K562 (cell line): ENCODE results near the gene UTS2R. TPM values are rescaled to one million over a fixed set of nuclear protein-coding genes. Genes with fewer than 3 reads are reported as not detected.

ENCODE experiments used
- ATAC-seq: fragments of 200-7000 bp; cut with Tn5 transposase; 3 replicates; pipeline ENCODE4 v1.9.1; 2020; ENCODE audit warnings: moderate library complexity
- BruUV-seq: library from RNA; stranded (reverse); fragments of 400-500 nt; replicated peaks from 2 replicates; lab custom pipeline; 2021; lab: Mats Ljungman, UMichigan
- CTCF ChIA-PET: fragments of 300-600 bp; formaldehyde crosslinking; extraction: SDS; loops from one replicate; lab custom pipeline; 2021; ENCODE audit warnings: low intra/inter-chr PET ratio; lab: Yijun Ruan, JAX
- POLR2A ChIA-PET: fragments of 300-600, 350-650 bp; sonication (Branson Sonifier 250); formaldehyde crosslinking; extraction: SDS; loops from one replicate; lab custom pipeline; 2021; ENCODE audit warnings: antibody characterized with exemption, inconsistent platforms; lab: Yijun Ruan, JAX
- DNase-seq, 4 experiments: peaks; one replicate each; pipeline versions ENCODE4 v3.0.0 to v3.0.0-alpha.2; 2011 to 2018; ENCODE audit warnings: low spot score in 3 of 4, mixed read lengths in 3 of 4; ENCODE audit errors: extremely low read depth in 1 of 4
- FAIRE-seq: peaks from 2 replicates; lab custom pipeline; 2011; peaks lifted over from hg19 to GRCh38; lab: Jason Lieb, UNC
- H2AFZ ChIP-seq: 2 replicates; pipeline ENCODE4 v1.6.0; 2011; ENCODE audit warnings: low read depth, low read length, control low read depth, inconsistent platforms
- H3K27ac ChIP-seq: fragments of 200-600 bp; 3 replicates; pipeline ENCODE4 v1.8.0; 2011; ENCODE audit warnings: low read depth, mild to moderate bottlenecking, control low read depth, inconsistent platforms, low read length, moderate library complexity, mixed read lengths; ENCODE audit errors: extremely low read depth
- H3K27me3 ChIP-seq, 2 experiments: fragments of 300-600 bp in 1 of 2; 2 replicates in 1 of 2; 3 replicates in 1 of 2; pipeline versions ENCODE4 v1.6.0 to v1.8.0; 2011; ENCODE audit warnings: inconsistent platforms in 2 of 2, low read length in 2 of 2, mild to moderate bottlenecking in 1 of 2, mixed read lengths in 1 of 2, moderate library complexity in 1 of 2; ENCODE audit not compliant: control insufficient read depth in 2 of 2, insufficient read depth in 2 of 2
- H3K36me3 ChIP-seq: fragments of 300-600 bp; 3 replicates; pipeline ENCODE4 v1.8.0; 2011; ENCODE audit warnings: mild to moderate bottlenecking, low read length, inconsistent platforms; ENCODE audit not compliant: control insufficient read depth, insufficient read depth
- H3K4me1 ChIP-seq, 2 experiments: fragments of 200-600 bp in 1 of 2; replicated peaks in 1 of 2; 2 replicates in 1 of 2; 3 replicates in 1 of 2; pipeline versions ENCODE4 v1.5.1 to v1.8.0; 2011; ENCODE audit warnings: inconsistent platforms in 2 of 2, low read length in 2 of 2, mild to moderate bottlenecking in 1 of 2, mixed read lengths in 1 of 2, moderate library complexity in 1 of 2; ENCODE audit not compliant: control insufficient read depth in 2 of 2, insufficient read depth in 2 of 2
- H3K4me2 ChIP-seq: 2 replicates; pipeline ENCODE4 v1.6.1; 2011; ENCODE audit warnings: low read length, control low read depth, inconsistent platforms, mixed read lengths; ENCODE audit not compliant: insufficient read depth
- H3K4me3 ChIP-seq: fragments of 200-600 bp; sonication (generic), shearing (Covaris generic); 2 replicates; pipeline ENCODE4 v1.5.1; 2016; ENCODE audit warnings: control low read depth, inconsistent platforms
- H3K79me2 ChIP-seq: fragments of 200-600 bp; 3 replicates; pipeline ENCODE4 v1.8.0; 2011; ENCODE audit warnings: low read length, inconsistent platforms; ENCODE audit not compliant: control insufficient read depth, insufficient read depth
- H3K9ac ChIP-seq, 2 experiments: 2 replicates each; pipeline versions ENCODE4 v1.6.0 to v1.6.1; 2011; ENCODE audit warnings: low read depth in 2 of 2, low read length in 2 of 2, control low read depth in 1 of 2, inconsistent platforms in 1 of 2, mild to moderate bottlenecking in 1 of 2, mixed read lengths in 1 of 2; ENCODE audit not compliant: insufficient read depth in 1 of 2
- H3K9me1 ChIP-seq: one replicate; pipeline ENCODE4 v1.6.0; 2011; ENCODE audit warnings: inconsistent platforms, mild to moderate bottlenecking, low read length, moderate library complexity; ENCODE audit not compliant: control insufficient read depth, insufficient read depth
- H3K9me3 ChIP-seq: replicated peaks from 2 replicates; pipeline ENCODE4 v1.5.1; 2011; ENCODE audit warnings: low read depth, low read length, inconsistent platforms; ENCODE audit not compliant: control insufficient read depth, insufficient read depth
- H4K20me1 ChIP-seq: replicated peaks from 2 replicates; pipeline ENCODE4 v1.6.1; 2011; ENCODE audit warnings: low read length, inconsistent platforms, mixed read lengths; ENCODE audit not compliant: control insufficient read depth, insufficient read depth
- EHMT2 ChIP-seq: fragments of 450-650 bp; IDR thresholded peaks from 2 replicates; pipeline ENCODE4 v1.6.1; 2018; ENCODE audit warnings: antibody characterized with exemption
- FOXM1 ChIP-seq, 2 experiments: fragments of 450-650 bp in 1 of 2; sonication (generic) in 1 of 2; formaldehyde crosslinking in 1 of 2; IDR thresholded peaks; 2 replicates each; pipeline versions ENCODE4 v1.6.1 to v1.9.0; 2017 to 2022; ENCODE audit warnings: low read depth in 2 of 2, mild to moderate bottlenecking in 2 of 2, missing genetic modification reagents in 1 of 2, moderate library complexity in 1 of 2
- KAT7 ChIP-seq: sonication (generic); formaldehyde crosslinking; IDR thresholded peaks from 2 replicates; pipeline ENCODE4 v1.8.0; 2022; ENCODE audit warnings: missing genetic modification reagents, mild to moderate bottlenecking, borderline replicate concordance
- NR3C1 ChIP-seq: sonication (generic); formaldehyde crosslinking; IDR thresholded peaks from 2 replicates; pipeline ENCODE4 v1.8.1; 2022; ENCODE audit warnings: missing genetic modification reagents
- SIX5 ChIP-seq, 2 experiments: IDR thresholded peaks; 2 replicates each; pipeline ENCODE4 v1.6.1; 2011; ENCODE audit warnings: low read length in 2 of 2, borderline replicate concordance in 1 of 2, low read depth in 1 of 2, mild to moderate bottlenecking in 1 of 2, moderate library complexity in 1 of 2; ENCODE audit not compliant: insufficient read depth in 1 of 2
- ZNF282 ChIP-seq: sonication (generic); formaldehyde crosslinking; IDR thresholded peaks from 2 replicates; pipeline ENCODE4 v1.8.1; 2023; ENCODE audit warnings: missing genetic modification reagents
- WGBS: fragments of 100-300 bp; shearing (Covaris generic); methylation state at CpG from one replicate; pipeline ENCODE4 v1.1.6; 2016; ENCODE audit warnings: low coverage, mixed read lengths; ENCODE audit not compliant: insufficient coverage; ENCODE audit errors: missing lambda C conversion rate; 5-methylcytosine and 5-hydroxymethylcytosine counted together
- in situ Hi-C: fragments of 300-500 bp; cut with MboI; formaldehyde crosslinking; loops from 4 replicates; pipeline ENCODE4 v1.15.0; 2018; ENCODE audit warnings: inconsistent platforms, mixed read lengths
- intact Hi-C: fragments of 100-400 bp; cut with micrococcal nuclease; formaldehyde crosslinking; loops from 2 replicates; pipeline ENCODE4 v1.14.2; 2022
- polyA plus RNA-seq, 8 experiments: library from polyadenylated mRNA; depleted of rRNA in 4 of 8; stranded (reverse) in 5 of 8; unstranded in 3 of 8; fragments of >200 nt; fragmentation: Nextera tagmentation in 2 of 8; fragmentation: Illumina TruSeq in 1 of 8; extraction: Ambion mirVana in 2 of 8; extraction: Trizol in 1 of 8; gene quantifications; 2 replicates each; pipeline versions ENCODE4 v1.2.1 to v1.2.3, GENCODE V29; 2011 to 2014; ENCODE audit warnings: inconsistent platforms in 1 of 8, missing spikeins in 1 of 8
- total RNA-seq, 7 experiments: library from RNA; depleted of rRNA in 6 of 7; stranded (reverse); fragments of >200 nt in 6 of 7; fragmentation: Illumina TruSeq in 2 of 7; extraction: Trizol in 2 of 7; gene quantifications; 2 replicates each; pipeline versions ENCODE4 v1.2.1 to v1.2.3, GENCODE V29; 2011 to 2021; ENCODE audit warnings: low replicate concordance in 1 of 7
- TF ChIP-seq, protein P1 (sequence below): sonication (generic); formaldehyde crosslinking; IDR thresholded peaks from 2 replicates; pipeline ENCODE4 v1.8.0; 2023; ENCODE audit warnings: mild to moderate bottlenecking, missing genetic modification reagents
- TF ChIP-seq, protein P2 (sequence below): IDR thresholded peaks from 2 replicates; pipeline ENCODE4 v1.6.1; 2011; ENCODE audit warnings: borderline replicate concordance, low read depth, mild to moderate bottlenecking, moderate library complexity, low read length; ENCODE audit not compliant: insufficient read depth, poor library complexity, severe bottlenecking

The UTS2R gene
- total and polyA plus RNA-seq, 9 of the 15 experiments (the other 6 are each of a cell fraction or from before 2014, with no cell fraction given), result 0.22 TPM; not detected in 8

DNA sequence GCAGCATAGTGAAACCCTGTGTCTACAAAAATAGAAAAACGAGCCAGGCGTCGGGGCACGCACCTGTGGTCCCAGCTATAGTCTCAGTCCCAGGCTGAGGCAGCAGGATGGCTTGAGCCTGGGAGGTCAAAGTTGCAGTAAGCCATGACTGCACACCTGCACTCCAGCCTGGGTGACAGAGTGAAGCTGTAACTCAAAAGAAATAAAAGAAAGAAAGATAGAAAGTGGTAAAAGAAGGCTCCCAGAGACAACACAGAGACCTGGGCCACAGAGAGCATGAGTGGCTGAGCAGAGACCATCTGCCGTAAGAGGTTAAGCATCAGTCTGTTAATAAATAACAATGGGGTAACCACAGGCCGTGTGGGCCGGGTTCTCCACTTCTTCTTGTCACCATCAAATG lies 31.3 kb downstream of the UTS2R start:
- ChIA-PET POLR2A (interaction anchor here (0.6 kb wide), 1 partner anchor 17 kb away, joined by 3 read pairs; no protein-coding TSS in a partner anchor), CTCF (no interaction called here)
- FAIRE-seq (no peak), ATAC-seq (no peak), DNase-seq (no peak)
- in situ Hi-C loops, result no loop called here
- Histone ChIP-seq H3K4me3 (no peak overlapping the region), H3K9ac (no peak overlapping the region), H3K4me1 (peaks cover 0 to 14% of the 10 kb centered on the region in 2 experiments; a peak in 2 of 5 replicates), H3K4me2 (no peak overlapping the region), H3K27me3 (no peaks in the 10 kb centered on the region), H3K79me2 (no peaks in the 10 kb centered on the region), H3K36me3 (peaks cover 42% of the 10 kb centered on the region; the same call in 1 of the 3 replicates), H3K27ac (no peak overlapping the region), H3K9me3 (no peaks in the 10 kb centered on the region), H3K9me1 (no peaks in the 10 kb centered on the region), H2AFZ (no peak overlapping the region), H4K20me1 (no peaks in the 10 kb centered on the region)
- intact Hi-C loops, result no loop called here
- no TSS peak for BruUV-seq
- 86% methylated on average over 7 of the region's 7 CpGs for WGBS
- no peak for TF ChIP-seq NR3C1 (CRISPR knock-in tag)
- TF ChIP-seq SIX5 (IDR thresholded peaks at IDR 0.05; ENCODE audit: borderline replicate concordance in 1 of 2, insufficient read depth in 1 of 2, low read depth in 1 of 2, low read length in 2 of 2), result no peak
- TF ChIP-seq, protein P1, sequence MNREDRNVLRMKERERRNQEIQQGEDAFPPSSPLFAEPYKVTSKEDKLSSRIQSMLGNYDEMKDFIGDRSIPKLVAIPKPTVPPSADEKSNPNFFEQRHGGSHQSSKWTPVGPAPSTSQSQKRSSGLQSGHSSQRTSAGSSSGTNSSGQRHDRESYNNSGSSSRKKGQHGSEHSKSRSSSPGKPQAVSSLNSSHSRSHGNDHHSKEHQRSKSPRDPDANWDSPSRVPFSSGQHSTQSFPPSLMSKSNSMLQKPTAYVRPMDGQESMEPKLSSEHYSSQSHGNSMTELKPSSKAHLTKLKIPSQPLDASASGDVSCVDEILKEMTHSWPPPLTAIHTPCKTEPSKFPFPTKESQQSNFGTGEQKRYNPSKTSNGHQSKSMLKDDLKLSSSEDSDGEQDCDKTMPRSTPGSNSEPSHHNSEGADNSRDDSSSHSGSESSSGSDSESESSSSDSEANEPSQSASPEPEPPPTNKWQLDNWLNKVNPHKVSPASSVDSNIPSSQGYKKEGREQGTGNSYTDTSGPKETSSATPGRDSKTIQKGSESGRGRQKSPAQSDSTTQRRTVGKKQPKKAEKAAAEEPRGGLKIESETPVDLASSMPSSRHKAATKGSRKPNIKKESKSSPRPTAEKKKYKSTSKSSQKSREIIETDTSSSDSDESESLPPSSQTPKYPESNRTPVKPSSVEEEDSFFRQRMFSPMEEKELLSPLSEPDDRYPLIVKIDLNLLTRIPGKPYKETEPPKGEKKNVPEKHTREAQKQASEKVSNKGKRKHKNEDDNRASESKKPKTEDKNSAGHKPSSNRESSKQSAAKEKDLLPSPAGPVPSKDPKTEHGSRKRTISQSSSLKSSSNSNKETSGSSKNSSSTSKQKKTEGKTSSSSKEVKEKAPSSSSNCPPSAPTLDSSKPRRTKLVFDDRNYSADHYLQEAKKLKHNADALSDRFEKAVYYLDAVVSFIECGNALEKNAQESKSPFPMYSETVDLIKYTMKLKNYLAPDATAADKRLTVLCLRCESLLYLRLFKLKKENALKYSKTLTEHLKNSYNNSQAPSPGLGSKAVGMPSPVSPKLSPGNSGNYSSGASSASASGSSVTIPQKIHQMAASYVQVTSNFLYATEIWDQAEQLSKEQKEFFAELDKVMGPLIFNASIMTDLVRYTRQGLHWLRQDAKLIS, result no peak
- TF ChIP-seq, protein P2, sequence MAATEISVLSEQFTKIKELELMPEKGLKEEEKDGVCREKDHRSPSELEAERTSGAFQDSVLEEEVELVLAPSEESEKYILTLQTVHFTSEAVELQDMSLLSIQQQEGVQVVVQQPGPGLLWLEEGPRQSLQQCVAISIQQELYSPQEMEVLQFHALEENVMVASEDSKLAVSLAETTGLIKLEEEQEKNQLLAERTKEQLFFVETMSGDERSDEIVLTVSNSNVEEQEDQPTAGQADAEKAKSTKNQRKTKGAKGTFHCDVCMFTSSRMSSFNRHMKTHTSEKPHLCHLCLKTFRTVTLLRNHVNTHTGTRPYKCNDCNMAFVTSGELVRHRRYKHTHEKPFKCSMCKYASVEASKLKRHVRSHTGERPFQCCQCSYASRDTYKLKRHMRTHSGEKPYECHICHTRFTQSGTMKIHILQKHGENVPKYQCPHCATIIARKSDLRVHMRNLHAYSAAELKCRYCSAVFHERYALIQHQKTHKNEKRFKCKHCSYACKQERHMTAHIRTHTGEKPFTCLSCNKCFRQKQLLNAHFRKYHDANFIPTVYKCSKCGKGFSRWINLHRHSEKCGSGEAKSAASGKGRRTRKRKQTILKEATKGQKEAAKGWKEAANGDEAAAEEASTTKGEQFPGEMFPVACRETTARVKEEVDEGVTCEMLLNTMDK, result no peak
- no peak for TF ChIP-seq ZNF282 (CRISPR knock-in tag)
- TF ChIP-seq KAT7 (CRISPR knock-in tag), result no peak
- no peak for TF ChIP-seq FOXM1 (IDR thresholded peaks at IDR 0.05; ENCODE audit: low read depth)
- TF ChIP-seq FOXM1 (CRISPR knock-in tag; IDR thresholded peaks at IDR 0.05; ENCODE audit: low read depth), result no peak
- no peak for TF ChIP-seq EHMT2
